WTC11 (cell line): ENCODE results near the gene NDUFA11.

ENCODE experiments used
- ARID4B ChIP-seq: sonication (generic); formaldehyde crosslinking; IDR thresholded peaks from 2 replicates; pipeline ENCODE4 v1.8.0; 2023; ENCODE audit warnings: missing genetic modification reagents, mild to moderate bottlenecking, borderline replicate concordance
- CREB1 ChIP-seq: sonication (generic); formaldehyde crosslinking; IDR thresholded peaks from 2 replicates; pipeline ENCODE4 v1.8.0; 2023; ENCODE audit warnings: mild to moderate bottlenecking, missing genetic modification reagents
- CTCF ChIP-seq: fragments of 200-600 bp; IDR thresholded peaks from 2 replicates; pipeline ENCODE4 v1.8.0; 2022; ENCODE audit warnings: antibody characterized with exemption
- KAT7 ChIP-seq: sonication (generic); formaldehyde crosslinking; IDR thresholded peaks from 2 replicates; pipeline ENCODE4 v1.8.1; 2023; ENCODE audit warnings: missing genetic modification reagents, mild to moderate bottlenecking, borderline replicate concordance
- MAX ChIP-seq: sonication (generic); formaldehyde crosslinking; IDR thresholded peaks from 2 replicates; pipeline ENCODE4 v1.8.0; 2022; ENCODE audit warnings: mild to moderate bottlenecking, missing genetic modification reagents
- MYBL2 ChIP-seq: sonication (generic); formaldehyde crosslinking; IDR thresholded peaks from 2 replicates; pipeline ENCODE4 v1.8.1; 2023; ENCODE audit warnings: mild to moderate bottlenecking, moderate library complexity, missing genetic modification reagents
- PREB ChIP-seq: sonication (generic); formaldehyde crosslinking; IDR thresholded peaks from 2 replicates; pipeline ENCODE4 v1.8.1; 2022; ENCODE audit warnings: mild to moderate bottlenecking, missing genetic modification reagents, moderate library complexity, borderline replicate concordance
- STAT6 ChIP-seq: sonication (generic); formaldehyde crosslinking; conservative IDR thresholded peaks from 2 replicates; pipeline ENCODE4 v1.8.1; 2023; ENCODE audit warnings: mild to moderate bottlenecking, low read depth, missing genetic modification reagents, moderate library complexity
- TEAD4 ChIP-seq: sonication (generic); formaldehyde crosslinking; IDR thresholded peaks from 2 replicates; pipeline ENCODE4 v1.8.0; 2022; ENCODE audit warnings: mild to moderate bottlenecking, missing genetic modification reagents
- USF2 ChIP-seq: sonication (generic); formaldehyde crosslinking; IDR thresholded peaks from 2 replicates; pipeline ENCODE4 v1.8.1; 2023; ENCODE audit warnings: mild to moderate bottlenecking, missing genetic modification reagents, moderate library complexity
- ZBTB21 ChIP-seq: sonication (generic); formaldehyde crosslinking; IDR thresholded peaks from 2 replicates; pipeline ENCODE4 v1.8.1; 2023; ENCODE audit warnings: mild to moderate bottlenecking, missing genetic modification reagents, borderline replicate concordance
- ZNF263 ChIP-seq: sonication (generic); formaldehyde crosslinking; IDR thresholded peaks from 2 replicates; pipeline ENCODE4 v1.8.1; 2022; ENCODE audit warnings: low read depth, mild to moderate bottlenecking, moderate library complexity, missing genetic modification reagents
- ZNF416 ChIP-seq: fragments of 250-450 bp; sonication (Bioruptor Pico); IDR thresholded peaks from 2 replicates; pipeline ENCODE4 v1.9.0; 2021; ENCODE audit warnings: mild to moderate bottlenecking, inconsistent platforms

GRCh38 chr19:5929625-5930024, 26.0 kb upstream of the NDUFA11 start:
- TF ChIP-seq KAT7 (CRISPR knock-in tag) (no peak), USF2 (no peak), CTCF (no peak), ZBTB21 (no peak), ARID4B (no peak), MAX (no peak), STAT6 (CRISPR knock-in tag) (no peak), TEAD4 (CRISPR knock-in tag) (no peak), CREB1 (no peak), ZNF416 (no peak), MYBL2 (no peak), PREB (CRISPR knock-in tag) (no peak), ZNF263 (no peak)
